Urinary bladder (tissue), 4 donors: Measurements from ENCODE around the gene THRB. TPM values are rescaled to one million over a fixed set of nuclear protein-coding genes. Genes with fewer than 3 reads are reported as not detected.

Experiments used
- DNase-seq: peaks from one replicate; pipeline ENCODE4 v3.0.0-alpha.2; 2015; ENCODE audit errors: extremely low spot score
- H3K27ac ChIP-seq: one replicate; pipeline ENCODE4 v1.5.1; 2013; ENCODE audit warnings: low read depth, mild to moderate bottlenecking, moderate library complexity
- H3K36me3 ChIP-seq: one replicate; pipeline ENCODE4 v1.6.1; 2013; ENCODE audit warnings: mild to moderate bottlenecking, moderate library complexity; ENCODE audit not compliant: insufficient read depth
- H3K4me1 ChIP-seq: one replicate; pipeline ENCODE4 v1.6.1; 2013; ENCODE audit warnings: mild to moderate bottlenecking, moderate library complexity; ENCODE audit not compliant: insufficient read depth
- H3K4me3 ChIP-seq: one replicate; pipeline ENCODE4 v1.5.1; 2013; ENCODE audit warnings: low read depth, low read length
- WGBS: extraction: QIAGEN DNeasy Blood & Tissue Kit; methylation state at CpG from one replicate; pipeline ENCODE4 v1.1.7; 2013; 5-methylcytosine and 5-hydroxymethylcytosine counted together
- polyA plus RNA-seq: library from polyadenylated mRNA; stranded (reverse); fragments of 200-250 nt; gene quantifications from one replicate; pipeline ENCODE4 v1.2.3, GENCODE V29; 2013
- total RNA-seq: library from RNA; depleted of rRNA; stranded (reverse); fragments of >200 nt; gene quantifications from one replicate; pipeline ENCODE4 v1.2.3, GENCODE V29; 2014
- donor health status: healthy with polysubstance abuse.
- donor health status: healthy.

The THRB gene
- total and polyA plus RNA-seq, 2 donors = 8.3 to 14.8 TPM

DNA sequence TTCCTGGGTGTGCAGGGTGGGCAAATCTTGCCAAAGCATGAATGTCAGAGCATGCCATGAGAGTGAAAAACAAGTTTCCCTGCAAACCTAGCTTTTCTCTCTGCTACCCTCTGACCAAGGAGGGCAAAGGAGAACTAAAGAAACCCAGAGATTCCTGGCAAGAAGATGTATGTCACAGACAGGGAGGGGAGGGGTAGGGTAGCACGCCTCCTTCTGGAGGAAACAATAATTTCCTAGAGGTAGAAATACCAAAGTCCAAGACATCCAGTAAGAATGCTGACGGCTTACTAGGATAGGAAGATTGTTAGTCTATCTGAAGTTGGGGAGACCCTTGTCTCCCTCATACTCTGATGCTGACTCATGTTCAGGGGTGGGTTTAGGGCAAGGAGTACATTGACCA is 345.6 kb downstream of the THRB start:
- no peak for DNase-seq
- H3K4me3 ChIP-seq = no peak overlapping the region
- WGBS = 90% methylated on average over 2 of the region's 2 CpGs
- no peak overlapping the region for H3K27ac ChIP-seq
- H3K36me3 ChIP-seq = peaks cover 2% of the 10 kb centered on the region
- no peaks in the 10 kb centered on the region for H3K4me1 ChIP-seq

DNA sequence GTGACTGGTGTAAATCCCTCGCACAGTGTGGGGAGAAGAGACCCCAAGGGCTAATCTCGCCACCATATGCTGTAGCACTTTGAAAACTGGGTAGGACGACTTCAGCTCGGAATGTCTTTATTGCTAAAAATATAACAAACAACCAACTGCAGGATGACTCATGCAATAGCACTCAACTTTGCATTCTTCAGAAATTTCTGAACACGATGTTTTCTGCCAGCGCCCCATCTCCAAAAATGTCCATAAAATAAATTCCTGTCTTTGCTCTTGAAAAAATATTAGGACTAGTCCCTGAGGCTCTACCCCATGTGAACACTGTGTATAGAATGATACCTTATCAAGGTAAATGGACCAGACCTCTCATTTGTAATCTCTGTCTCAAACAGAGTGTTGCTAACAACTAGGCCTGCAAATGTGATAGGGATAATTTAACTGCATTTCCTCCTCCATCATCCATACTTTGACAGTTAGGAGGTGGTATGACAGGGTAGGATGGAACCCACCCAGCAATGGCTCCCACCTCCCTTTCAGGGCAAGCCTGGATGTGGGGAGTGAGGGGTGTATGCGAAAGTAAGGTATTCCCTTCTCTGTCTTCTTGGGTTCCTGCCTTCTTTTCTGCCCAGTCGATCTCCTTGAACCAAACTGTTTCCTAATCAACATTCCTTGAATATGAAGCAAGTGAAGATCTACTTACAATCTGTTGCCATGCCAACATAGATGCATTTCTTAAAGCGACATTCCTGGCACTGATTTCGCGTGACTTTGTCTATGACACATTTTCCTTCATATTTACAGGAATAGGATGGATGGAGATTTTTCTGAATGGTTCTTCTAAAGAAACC is 348.4 kb downstream of the THRB start:
- 54% methylated on average over 11 of the region's 11 CpGs for WGBS
- no peaks in the 10 kb centered on the region for H3K36me3 ChIP-seq
- no peak overlapping the region for H3K27ac ChIP-seq
- no peak for DNase-seq
- H3K4me1 ChIP-seq = no peaks in the 10 kb centered on the region
- H3K4me3 ChIP-seq = no peak overlapping the region

DNA sequence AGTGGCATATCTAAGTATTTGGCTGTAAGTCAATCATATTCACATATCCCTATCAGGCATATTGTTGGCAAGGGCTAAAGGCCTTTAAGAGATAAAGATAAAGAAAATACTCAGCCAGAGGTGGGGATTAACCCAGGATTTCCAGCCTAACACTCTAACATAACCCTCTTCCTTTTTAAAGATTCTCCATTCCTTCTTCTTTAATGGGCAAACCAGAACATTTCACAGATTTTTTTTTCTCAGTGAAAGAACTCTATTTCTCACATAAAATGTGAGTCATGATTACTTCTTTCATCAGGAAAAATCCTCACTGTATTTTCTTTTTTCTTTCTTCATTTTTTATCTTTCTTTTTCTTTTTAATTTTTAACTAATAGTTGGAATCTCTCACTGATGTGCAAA is 349.2 kb downstream of the THRB start:
- Histone ChIP-seq H3K4me3 (no peak overlapping the region), H3K27ac (no peak overlapping the region), H3K36me3 (no peaks in the 10 kb centered on the region), H3K4me1 (no peaks in the 10 kb centered on the region)
- DNase-seq = no peak

DNA sequence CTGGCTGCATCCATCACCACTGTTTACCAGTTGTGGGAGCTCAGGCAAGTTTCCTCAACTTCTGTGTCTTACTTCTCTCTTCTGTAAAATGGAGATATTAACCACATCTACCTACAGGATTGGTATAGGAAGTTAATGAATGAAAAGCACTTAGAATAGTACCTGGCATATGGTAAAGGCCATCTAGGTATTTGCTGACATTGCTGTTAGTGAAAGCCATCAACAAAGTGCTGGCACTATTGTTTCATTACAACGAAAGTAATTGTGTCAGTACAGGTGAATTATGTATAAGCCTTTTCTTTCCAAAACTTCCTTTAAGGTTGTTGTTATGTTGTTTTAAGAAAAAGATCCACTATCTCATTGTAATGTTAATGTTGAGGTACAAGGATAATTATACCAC is 352.5 kb downstream of the THRB start:
- Histone ChIP-seq H3K4me1 (no peaks in the 10 kb centered on the region), H3K27ac (no peak overlapping the region), H3K4me3 (no peak overlapping the region), H3K36me3 (no peaks in the 10 kb centered on the region)
- DNase-seq = no peak
- WGBS = 95% methylated on average over 1 of the region's 1 CpG

DNA sequence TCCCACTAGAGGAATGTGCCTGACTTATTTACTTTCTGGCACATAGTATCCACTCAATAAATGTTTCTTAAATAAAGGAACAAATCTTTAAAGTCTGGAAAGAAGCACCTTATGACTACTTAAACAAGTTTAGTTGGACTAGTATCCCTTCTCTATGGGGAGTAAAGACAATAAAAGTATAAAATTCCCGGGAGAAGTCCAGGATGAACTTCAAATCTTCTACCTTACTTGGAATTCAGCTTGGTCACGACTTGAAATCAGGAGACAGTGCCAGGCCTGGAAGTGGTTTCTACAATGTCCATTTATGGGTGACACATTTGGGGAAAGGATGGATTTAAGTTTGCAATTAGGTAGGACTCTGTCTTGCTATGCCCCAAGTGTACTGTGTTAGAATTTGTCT is 353.1 kb downstream of the THRB start:
- no peak for DNase-seq
- Histone ChIP-seq H3K4me1 (no peaks in the 10 kb centered on the region), H3K4me3 (no peak overlapping the region), H3K27ac (no peak overlapping the region), H3K36me3 (no peaks in the 10 kb centered on the region)
- WGBS = 43% methylated on average over 2 of the region's 2 CpGs

DNA sequence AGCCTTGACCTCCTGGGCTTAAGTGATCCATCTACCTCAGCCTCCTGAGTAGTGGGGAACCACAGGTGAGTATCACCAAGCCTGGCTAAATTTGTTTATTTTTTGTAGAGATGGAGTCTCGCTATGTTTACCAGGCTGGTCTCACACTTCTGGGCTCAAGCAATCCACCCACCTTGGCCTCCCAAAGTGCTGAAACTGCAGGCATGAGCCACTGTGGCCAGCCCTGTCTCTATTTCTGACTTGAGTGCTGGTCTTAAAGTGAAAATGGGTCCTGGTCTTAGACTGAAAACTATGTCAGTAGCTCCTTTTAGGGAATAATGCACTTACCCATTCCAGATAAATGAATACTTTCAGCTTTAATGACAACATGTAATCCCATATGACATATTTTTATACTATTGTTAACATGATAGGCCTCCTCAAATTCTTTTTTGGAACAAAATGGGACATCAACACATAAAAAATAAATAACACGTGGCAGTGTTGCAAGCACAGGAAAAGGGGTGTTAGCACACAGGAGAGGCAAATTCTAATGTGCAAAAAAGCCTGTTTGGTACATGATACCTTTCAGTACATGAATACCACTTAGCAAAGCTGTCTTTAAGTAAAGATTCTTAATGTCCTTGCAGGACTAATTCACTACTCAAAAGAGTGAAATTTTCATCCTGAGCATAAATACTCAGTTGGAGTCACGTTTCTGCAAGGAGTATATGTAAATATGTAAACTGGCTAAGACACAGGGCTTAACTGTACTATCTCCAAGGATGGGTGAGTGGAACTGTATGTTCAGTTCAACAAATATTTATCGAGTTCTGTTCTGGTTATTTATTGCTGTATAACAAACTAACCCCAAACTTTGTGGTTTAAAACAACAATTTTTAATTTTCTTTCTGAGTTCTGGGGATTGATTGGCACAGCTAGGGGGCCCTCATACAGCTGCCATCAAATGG is 354.9 kb downstream of the THRB start:
- no peaks in the 10 kb centered on the region for H3K36me3 ChIP-seq
- 31% methylated on average over 4 of the region's 4 CpGs for WGBS
- no peak for DNase-seq
- H3K4me3 ChIP-seq = no peak overlapping the region
- peak overlapping the region; percentile 78 for H3K27ac ChIP-seq
- H3K4me1 ChIP-seq = no peaks in the 10 kb centered on the region

DNA sequence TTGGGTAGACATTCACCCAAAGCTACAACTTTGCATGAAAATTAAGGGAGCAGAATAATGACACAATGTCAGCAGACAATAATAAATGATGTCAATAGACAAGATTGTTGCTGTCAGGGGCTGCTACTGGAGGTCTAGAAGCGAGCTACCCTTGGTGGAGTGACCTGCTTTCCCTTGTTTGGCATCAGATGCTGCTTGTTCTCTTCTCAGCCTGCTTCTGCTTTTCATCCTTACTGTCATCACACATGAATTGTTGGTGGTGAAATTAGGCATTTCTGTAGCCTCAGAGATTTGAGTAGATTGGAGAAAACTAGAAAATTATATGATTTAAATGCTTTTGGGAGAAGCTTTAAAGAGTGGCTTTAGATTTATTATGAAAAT is 355.8 kb downstream of the THRB start:
- no peak for DNase-seq
- Histone ChIP-seq H3K4me3 (no peak overlapping the region), H3K27ac (no peak overlapping the region), H3K4me1 (no peaks in the 10 kb centered on the region), H3K36me3 (no peaks in the 10 kb centered on the region)
- WGBS = 47% methylated on average over 1 of the region's 1 CpG

DNA sequence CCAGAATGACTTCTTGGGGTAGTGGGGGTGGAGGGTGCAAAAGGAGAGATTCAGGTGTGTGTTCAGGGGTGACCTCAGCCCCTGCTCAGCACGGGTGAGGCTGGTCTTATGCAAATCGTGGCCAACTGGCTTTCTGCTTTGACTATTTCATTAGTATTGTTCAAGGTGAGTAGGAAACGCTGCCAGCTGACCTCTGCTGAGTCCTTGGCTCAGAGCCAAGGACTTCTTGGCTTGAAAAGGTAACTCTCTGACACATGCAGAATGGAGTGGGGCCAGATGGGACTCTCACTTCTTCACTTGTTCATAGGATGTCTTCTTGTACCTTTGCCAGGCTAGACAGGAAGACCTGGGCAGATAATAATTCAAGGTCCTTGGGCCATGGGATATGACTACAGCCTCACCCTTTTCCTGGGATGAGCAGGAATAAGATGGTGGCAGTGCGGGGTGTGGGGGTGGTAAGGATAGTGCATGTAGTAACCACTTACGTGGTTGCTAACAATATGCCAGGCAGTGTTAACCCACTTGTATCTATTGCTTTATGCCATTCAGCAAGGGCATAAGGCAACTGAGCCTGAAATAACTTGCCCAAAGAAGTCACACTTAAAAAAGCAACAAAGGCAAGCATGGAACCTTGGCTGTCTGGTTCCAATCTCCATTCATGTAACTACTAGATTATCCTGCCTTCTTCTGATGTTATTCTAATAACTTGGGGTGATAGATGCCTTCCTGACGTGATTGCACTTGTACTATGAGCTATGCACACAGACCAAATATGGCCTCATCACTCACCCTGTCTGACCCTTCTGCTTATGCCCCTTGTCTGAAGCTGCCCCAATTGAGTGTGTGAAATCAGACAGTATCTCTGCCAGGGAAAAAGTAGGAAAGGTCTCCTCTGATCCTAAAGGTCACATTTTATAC is 356.4 kb downstream of the THRB start:
- 68% methylated on average over 6 of the region's 6 CpGs for WGBS
- no peak overlapping the region for H3K27ac ChIP-seq
- DNase-seq = no peak
- no peak overlapping the region for H3K4me3 ChIP-seq
- no peaks in the 10 kb centered on the region for H3K36me3 ChIP-seq
- H3K4me1 ChIP-seq = no peaks in the 10 kb centered on the region

DNA sequence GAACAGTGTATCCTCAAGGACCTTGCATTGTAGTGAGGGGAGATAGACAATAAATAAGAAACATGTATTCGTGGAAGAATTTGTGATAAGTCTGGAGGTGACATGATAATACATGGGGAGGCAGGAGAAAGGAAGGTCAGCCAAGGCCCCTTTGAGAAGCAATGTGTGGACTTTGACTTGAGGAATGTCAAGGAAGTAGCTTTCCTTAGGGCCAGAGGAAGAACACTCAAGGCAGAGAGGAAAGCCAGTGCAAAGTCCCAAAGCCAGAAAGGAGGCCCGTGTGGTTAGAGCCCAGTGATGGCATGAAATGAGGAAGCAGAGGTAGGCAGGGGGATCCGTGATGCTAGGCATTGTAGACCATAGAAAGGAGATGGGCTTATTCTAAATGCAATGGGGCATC is 357.3 kb downstream of the THRB start:
- Histone ChIP-seq H3K4me3 (no peak overlapping the region), H3K27ac (no peak overlapping the region), H3K4me1 (no peaks in the 10 kb centered on the region), H3K36me3 (no peaks in the 10 kb centered on the region)
- DNase-seq = no peak
- 89% methylated on average over 3 of the region's 3 CpGs for WGBS

DNA sequence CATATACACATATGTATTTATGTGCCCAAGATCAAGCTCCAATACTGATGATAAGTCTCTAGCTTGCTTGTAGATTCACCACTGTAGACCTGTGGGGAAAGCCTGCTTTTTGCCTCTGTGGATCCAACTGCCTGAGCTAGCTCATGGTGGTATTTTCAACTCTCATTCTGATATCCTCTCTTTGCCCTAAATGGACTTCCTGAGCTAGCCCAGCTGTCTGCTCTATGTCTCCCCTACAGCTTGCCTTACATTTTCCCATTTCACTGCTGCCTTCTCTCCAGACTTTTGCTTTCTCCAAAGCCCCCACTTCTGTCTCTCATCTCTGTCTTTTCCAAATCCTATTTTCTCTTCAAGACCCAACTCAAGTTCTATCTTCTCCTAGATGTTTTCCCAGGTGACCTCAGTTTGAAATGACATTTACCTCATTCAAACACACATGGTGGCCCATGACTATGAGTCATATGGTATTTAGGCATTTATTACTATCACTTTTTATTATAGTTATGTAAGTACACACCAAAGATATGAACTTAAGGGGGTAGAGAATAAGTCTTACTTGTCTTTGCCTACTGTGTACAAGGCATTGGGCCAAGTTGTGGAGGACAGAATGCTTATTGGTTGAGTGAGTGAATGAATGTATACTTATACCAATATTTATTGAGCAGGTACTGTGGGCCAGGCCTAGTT is 357.9 kb downstream of the THRB start:
- Histone ChIP-seq H3K36me3 (no peaks in the 10 kb centered on the region), H3K4me3 (no peak overlapping the region), H3K27ac (no peak overlapping the region), H3K4me1 (no peaks in the 10 kb centered on the region)
- no peak for DNase-seq

DNA sequence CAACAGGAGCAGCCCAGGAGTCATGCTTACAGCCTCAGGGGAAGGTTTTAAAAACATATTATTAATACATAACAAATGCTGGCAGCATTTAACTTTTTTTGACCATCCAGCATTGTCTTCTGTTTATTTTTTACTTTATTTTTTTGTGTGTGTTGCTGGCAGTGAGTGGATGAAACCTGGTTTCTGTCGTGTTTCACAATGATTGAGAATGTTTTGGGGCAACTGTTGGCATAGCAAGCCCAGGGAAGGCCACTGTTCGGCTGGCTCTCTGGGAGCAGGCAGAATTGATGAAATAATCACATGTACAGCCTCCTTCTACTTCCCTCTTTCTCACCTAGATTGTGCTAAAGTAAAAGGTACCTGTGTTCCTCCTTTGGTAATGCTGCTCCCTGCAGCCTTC is 359.4 kb downstream of the THRB start:
- 59% methylated on average over 2 of the region's 2 CpGs for WGBS
- DNase-seq = no peak
- Histone ChIP-seq H3K36me3 (no peaks in the 10 kb centered on the region), H3K4me1 (no peaks in the 10 kb centered on the region), H3K27ac (no peak overlapping the region), H3K4me3 (no peak overlapping the region)

DNA sequence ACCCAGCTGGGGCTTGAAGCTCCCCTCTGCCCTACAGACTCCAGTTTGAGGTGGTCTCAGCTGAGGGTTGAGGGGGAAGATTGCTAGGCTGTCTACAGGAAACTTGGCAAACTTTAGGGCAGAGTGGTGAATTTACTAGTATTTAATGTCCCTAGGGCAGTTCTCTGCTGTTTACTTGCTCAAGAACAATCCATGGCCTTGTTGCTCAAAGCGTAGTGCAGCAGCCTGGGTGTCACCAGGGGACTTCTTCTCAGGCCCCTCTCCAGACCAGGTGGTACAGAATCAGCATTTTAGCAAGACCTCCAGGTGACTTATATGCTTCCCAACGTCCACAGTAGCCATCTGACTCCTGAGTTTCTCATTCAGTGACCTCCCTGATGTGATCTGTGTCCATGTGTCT is 360.7 kb downstream of the THRB start:
- no peak overlapping the region for H3K27ac ChIP-seq
- H3K4me3 ChIP-seq = no peak overlapping the region
- no peaks in the 10 kb centered on the region for H3K4me1 ChIP-seq
- no peaks in the 10 kb centered on the region for H3K36me3 ChIP-seq
- no peak for DNase-seq
- WGBS = 84% methylated on average over 2 of the region's 2 CpGs

DNA sequence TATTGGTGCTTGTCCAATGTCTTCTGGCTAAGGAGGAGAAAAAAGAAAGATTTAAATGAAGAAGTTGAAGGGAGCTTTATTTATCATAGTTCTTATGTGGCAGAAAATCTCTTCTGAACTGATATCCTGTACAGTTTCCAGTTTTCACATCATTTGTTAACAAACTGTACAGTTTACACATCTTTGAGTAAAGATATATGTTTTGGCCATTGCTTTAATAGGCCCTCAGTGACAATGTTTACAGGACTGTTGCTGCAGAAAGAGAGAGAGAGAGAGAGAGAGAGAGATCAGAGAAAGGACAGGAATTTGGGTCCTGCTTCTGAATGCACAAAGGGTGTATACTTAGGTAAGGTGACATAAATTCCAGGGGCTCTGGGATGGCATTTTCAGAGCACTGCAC is 361.2 kb downstream of the THRB start:
- H3K4me1 ChIP-seq = no peaks in the 10 kb centered on the region
- H3K4me3 ChIP-seq = no peak overlapping the region
- H3K36me3 ChIP-seq = no peaks in the 10 kb centered on the region
- DNase-seq = no peak
- no peak overlapping the region for H3K27ac ChIP-seq
